Stomach (tissue), 4 donors: ENCODE data around the gene ABCA1.

Source experiments
- EP300 ChIP-seq: sonication (generic); formaldehyde crosslinking; IDR thresholded peaks from one replicate; pipeline ENCODE4 v1.6.1; 2017; ENCODE audit warnings: antibody characterized with exemption
- POLR2A ChIP-seq, 4 donors: fragments of 450-650 bp; IDR thresholded peaks; one replicate each; pipeline ENCODE4 v1.6.1; 2016; ENCODE audit warnings: antibody characterized with exemption in 4 of 4, control low read depth in 2 of 4, mild to moderate bottlenecking in 1 of 4, moderate library complexity in 1 of 4
- TF ChIP-seq, protein P1 (sequence below), 7 experiments: fragments of 450-650 bp in 4 of 7; fragments of 200-600 bp in 3 of 7; sonication (generic) in 3 of 7; IDR thresholded peaks; one replicate each; pipeline ENCODE4 v1.5.1; 2016 to 2019; ENCODE audit warnings: antibody characterized with exemption in 7 of 7, control low read depth in 2 of 7, mild to moderate bottlenecking in 1 of 7

DNA sequence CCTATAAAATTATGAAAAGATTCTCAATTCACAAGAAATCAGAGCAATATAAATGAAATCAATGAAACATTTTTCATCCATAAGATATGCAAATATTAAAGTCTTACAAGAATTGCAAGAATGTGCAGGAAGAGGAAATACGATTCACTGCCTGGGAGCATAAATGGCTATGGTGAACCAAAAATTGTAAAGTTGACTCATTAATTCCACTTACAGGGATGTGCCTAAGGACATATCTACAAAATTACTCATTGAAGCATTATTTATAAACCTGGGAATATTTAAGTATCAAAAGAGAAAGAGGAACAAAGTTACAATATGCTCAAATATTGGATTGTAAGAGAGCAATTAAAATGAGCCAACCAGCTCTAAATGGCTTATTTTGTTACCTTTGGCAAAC is 187.3 kb downstream of the ABCA1 start:
- no peak for TF ChIP-seq POLR2A (IDR thresholded peaks at IDR 0.05)
- TF ChIP-seq, protein P1, sequence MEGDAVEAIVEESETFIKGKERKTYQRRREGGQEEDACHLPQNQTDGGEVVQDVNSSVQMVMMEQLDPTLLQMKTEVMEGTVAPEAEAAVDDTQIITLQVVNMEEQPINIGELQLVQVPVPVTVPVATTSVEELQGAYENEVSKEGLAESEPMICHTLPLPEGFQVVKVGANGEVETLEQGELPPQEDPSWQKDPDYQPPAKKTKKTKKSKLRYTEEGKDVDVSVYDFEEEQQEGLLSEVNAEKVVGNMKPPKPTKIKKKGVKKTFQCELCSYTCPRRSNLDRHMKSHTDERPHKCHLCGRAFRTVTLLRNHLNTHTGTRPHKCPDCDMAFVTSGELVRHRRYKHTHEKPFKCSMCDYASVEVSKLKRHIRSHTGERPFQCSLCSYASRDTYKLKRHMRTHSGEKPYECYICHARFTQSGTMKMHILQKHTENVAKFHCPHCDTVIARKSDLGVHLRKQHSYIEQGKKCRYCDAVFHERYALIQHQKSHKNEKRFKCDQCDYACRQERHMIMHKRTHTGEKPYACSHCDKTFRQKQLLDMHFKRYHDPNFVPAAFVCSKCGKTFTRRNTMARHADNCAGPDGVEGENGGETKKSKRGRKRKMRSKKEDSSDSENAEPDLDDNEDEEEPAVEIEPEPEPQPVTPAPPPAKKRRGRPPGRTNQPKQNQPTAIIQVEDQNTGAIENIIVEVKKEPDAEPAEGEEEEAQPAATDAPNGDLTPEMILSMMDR (IDR thresholded peaks at IDR 0.05): no peak
- no peak for TF ChIP-seq EP300
